ENCODE results near the gene LRRC74A.

LRRC74A gene

DNA sequence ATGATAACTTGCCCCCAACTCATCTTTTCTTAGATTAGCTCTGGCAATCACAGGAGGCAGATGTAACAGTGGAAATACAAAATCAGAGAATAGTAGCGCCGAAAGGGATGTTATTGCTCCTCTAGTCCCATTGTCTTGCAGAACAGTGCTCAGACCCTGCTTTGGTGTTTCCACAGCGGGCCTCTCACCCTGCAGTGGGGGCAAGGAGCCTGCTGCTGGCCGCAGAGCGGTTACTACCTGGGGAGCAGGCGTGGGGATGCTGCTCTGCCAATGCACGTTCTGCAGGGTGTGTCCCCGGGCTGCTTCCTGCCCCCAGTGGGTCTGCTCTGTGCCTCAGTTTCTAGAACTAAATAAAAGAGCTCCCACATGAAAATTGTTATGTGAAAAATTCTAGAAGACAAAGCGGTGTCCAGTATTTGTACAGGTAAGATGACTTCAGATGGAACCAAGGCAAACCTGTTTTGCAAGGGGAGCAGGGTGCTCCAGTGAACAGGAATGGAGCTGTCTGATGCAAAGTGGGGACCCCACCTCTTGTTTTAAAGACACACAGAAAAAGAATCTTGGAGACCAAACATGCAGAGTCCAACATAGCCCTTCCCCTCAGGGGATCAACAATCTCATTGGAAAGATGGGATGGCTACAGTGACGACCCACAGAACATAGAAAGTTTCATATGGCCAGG is 35.5 kb downstream of the LRRC74A start:
- Histone ChIP-seq H3K18ac (ENCODE audit: low read length) (no peak overlapping the region), H3K4me2 (ENCODE audit: low read length) (no peak overlapping the region), H4K8ac (ENCODE audit: low read depth, low read length) (no peak overlapping the region), H4K5ac (ENCODE audit: low read length) (no peak overlapping the region), H3K79me2 (ENCODE audit: control insufficient read depth, insufficient read depth, low read length) (no peaks in the 10 kb centered on the region), H3K36me3 (ENCODE audit: control insufficient read depth, insufficient read depth, low read length) (no peaks in the 10 kb centered on the region), H3K27ac (ENCODE audit: low read depth, low read length) (no peak overlapping the region), H3K4ac (ENCODE audit: low read depth, low read length) (no peak overlapping the region), H3K79me1 (ENCODE audit: low read length) (no peaks in the 10 kb centered on the region), H3K4me1 (ENCODE audit: control insufficient read depth, low read depth, low read length) (no peaks in the 10 kb centered on the region), H2BK15ac (replicated peaks; ENCODE audit: low read depth) (no peak overlapping the region), H2BK5ac (ENCODE audit: low read length) (no peak overlapping the region), H2BK120ac (ENCODE audit: low read depth, low read length) (no peak overlapping the region), H3K23ac (ENCODE audit: low read length) (no peak overlapping the region), H3K27me3 (ENCODE audit: insufficient read depth, low read length, poor library complexity) (no peaks in the 10 kb centered on the region), H2AK5ac (ENCODE audit: low read length) (no peak overlapping the region), H3K9ac (ENCODE audit: low read length) (no peak overlapping the region), H3K4me3 (ENCODE audit: low read length) (no peak overlapping the region), H3K56ac (ENCODE audit: low read length) (no peak overlapping the region)
- DNase-seq: no peak
- no CpG with 5 or more reads among the region's 10 CpGs for WGBS (ENCODE audit: extremely low coverage, insufficient coverage, low lambda C conversion rate)

DNA sequence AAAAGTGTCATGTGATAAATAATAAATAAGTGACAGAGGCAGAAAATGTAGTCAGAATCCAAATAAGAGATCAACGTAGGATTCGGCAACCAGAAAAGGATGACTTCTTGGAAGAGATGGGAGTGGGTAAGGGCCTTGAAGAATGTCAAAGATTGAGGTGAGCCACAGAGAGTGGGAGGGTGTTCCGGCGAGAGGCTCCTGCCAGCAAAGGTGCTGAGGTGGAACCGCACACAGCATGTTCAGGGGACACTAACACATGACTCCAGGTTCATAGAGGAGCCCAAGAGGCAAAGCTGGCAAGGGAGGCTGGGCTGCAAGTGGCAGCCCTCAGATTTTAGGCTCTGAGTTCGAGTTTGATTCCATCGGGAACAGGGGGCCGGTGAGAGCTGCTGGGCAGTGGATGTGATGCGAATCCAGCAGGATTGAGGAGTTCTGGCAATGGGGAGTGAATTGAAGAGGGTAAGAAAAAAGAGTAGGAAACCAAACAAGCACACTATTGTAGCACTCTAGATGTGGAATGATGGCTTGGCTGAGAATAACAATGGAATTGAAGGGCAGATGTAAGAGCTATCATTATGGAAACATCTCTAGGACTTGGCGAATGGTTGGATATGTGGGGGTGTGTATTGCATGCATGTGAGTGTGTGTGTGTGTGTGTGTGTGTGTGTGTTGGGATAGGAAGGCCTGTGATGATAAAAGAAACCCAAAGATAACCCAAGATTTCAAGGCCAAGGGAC is 36.5 kb downstream of the LRRC74A start:
- H2AK5ac ChIP-seq (ENCODE audit: low read length): no peak overlapping the region
- H3K36me3 ChIP-seq (ENCODE audit: control insufficient read depth, insufficient read depth, low read length): no peaks in the 10 kb centered on the region
- H4K5ac ChIP-seq (ENCODE audit: low read length): no peak overlapping the region
- no peak overlapping the region for H2BK120ac ChIP-seq (ENCODE audit: low read depth, low read length)
- no peak overlapping the region for H4K8ac ChIP-seq (ENCODE audit: low read depth, low read length)
- H3K79me1 ChIP-seq (ENCODE audit: low read length): no peaks in the 10 kb centered on the region
- no peak overlapping the region for H2BK15ac ChIP-seq (replicated peaks; ENCODE audit: low read depth)
- no CpG with 5 or more reads among the region's 10 CpGs for WGBS (ENCODE audit: extremely low coverage, insufficient coverage, low lambda C conversion rate)
- H3K4ac ChIP-seq (ENCODE audit: low read depth, low read length): no peak overlapping the region
- DNase-seq: no peak
- no peak overlapping the region for H3K56ac ChIP-seq (ENCODE audit: low read length)
- no peak overlapping the region for H2BK5ac ChIP-seq (ENCODE audit: low read length)
- no peak overlapping the region for H3K27ac ChIP-seq (ENCODE audit: low read depth, low read length)
- no peak overlapping the region for H3K4me2 ChIP-seq (ENCODE audit: low read length)
- H3K4me3 ChIP-seq (ENCODE audit: low read length): no peak overlapping the region
- H3K4me1 ChIP-seq (ENCODE audit: control insufficient read depth, low read depth, low read length): no peaks in the 10 kb centered on the region
- H3K23ac ChIP-seq (ENCODE audit: low read length): no peak overlapping the region
- no peaks in the 10 kb centered on the region for H3K79me2 ChIP-seq (ENCODE audit: control insufficient read depth, insufficient read depth, low read length)
- no peaks in the 10 kb centered on the region for H3K27me3 ChIP-seq (ENCODE audit: insufficient read depth, low read length, poor library complexity)
- H3K18ac ChIP-seq (ENCODE audit: low read length): no peak overlapping the region
- no peak overlapping the region for H3K9ac ChIP-seq (ENCODE audit: low read length)

- Histone ChIP-seq H3K4ac (ENCODE audit: low read depth, low read length) (no peak overlapping the region), H3K27me3 (ENCODE audit: insufficient read depth, low read length, poor library complexity) (no peaks in the 10 kb centered on the region), H3K56ac (ENCODE audit: low read length) (peak overlapping the region; percentile 17), H3K23ac (ENCODE audit: low read length) (no peak overlapping the region), H3K4me1 (ENCODE audit: control insufficient read depth, low read depth, low read length) (no peaks in the 10 kb centered on the region), H3K27ac (ENCODE audit: low read depth, low read length) (no peak overlapping the region), H3K36me3 (ENCODE audit: control insufficient read depth, insufficient read depth, low read length) (no peaks in the 10 kb centered on the region), H3K9ac (ENCODE audit: low read length) (no peak overlapping the region), H3K4me3 (ENCODE audit: low read length) (no peak overlapping the region), H3K4me2 (ENCODE audit: low read length) (no peak overlapping the region), H2BK5ac (ENCODE audit: low read length) (no peak overlapping the region), H3K79me1 (ENCODE audit: low read length) (no peaks in the 10 kb centered on the region), H2AK5ac (ENCODE audit: low read length) (no peak overlapping the region), H4K8ac (ENCODE audit: low read depth, low read length) (no peak overlapping the region), H3K18ac (ENCODE audit: low read length) (no peak overlapping the region), H2BK15ac (replicated peaks; ENCODE audit: low read depth) (no peak overlapping the region), H2BK120ac (ENCODE audit: low read depth, low read length) (no peak overlapping the region), H3K79me2 (ENCODE audit: control insufficient read depth, insufficient read depth, low read length) (no peaks in the 10 kb centered on the region), H4K5ac (ENCODE audit: low read length) (no peak overlapping the region)
- DNase-seq: no peak
- no CpG with 5 or more reads among the region's 15 CpGs for WGBS (ENCODE audit: extremely low coverage, insufficient coverage, low lambda C conversion rate)
These were observed 37.7 kb downstream of the LRRC74A start for GRCh38 chr14:76863724-76864407.

- no peaks in the 10 kb centered on the region for H3K36me3 ChIP-seq (ENCODE audit: control insufficient read depth, insufficient read depth, low read length)
- H2BK120ac ChIP-seq (ENCODE audit: low read depth, low read length): no peak overlapping the region
- no peak overlapping the region for H2BK5ac ChIP-seq (ENCODE audit: low read length)
- no peak overlapping the region for H3K27ac ChIP-seq (ENCODE audit: low read depth, low read length)
- H3K56ac ChIP-seq (ENCODE audit: low read length): no peak overlapping the region
- no peak overlapping the region for H4K8ac ChIP-seq (ENCODE audit: low read depth, low read length)
- no peak overlapping the region for H3K23ac ChIP-seq (ENCODE audit: low read length)
- DNase-seq: no peak
- H3K4me1 ChIP-seq (ENCODE audit: control insufficient read depth, low read depth, low read length): no peaks in the 10 kb centered on the region
- no peak overlapping the region for H2BK15ac ChIP-seq (replicated peaks; ENCODE audit: low read depth)
- no peak overlapping the region for H3K4me2 ChIP-seq (ENCODE audit: low read length)
- H4K5ac ChIP-seq (ENCODE audit: low read length): no peak overlapping the region
- no peaks in the 10 kb centered on the region for H3K79me1 ChIP-seq (ENCODE audit: low read length)
- no peak overlapping the region for H3K4me3 ChIP-seq (ENCODE audit: low read length)
- no peak overlapping the region for H3K18ac ChIP-seq (ENCODE audit: low read length)
- H3K9ac ChIP-seq (ENCODE audit: low read length): no peak overlapping the region
- H2AK5ac ChIP-seq (ENCODE audit: low read length): no peak overlapping the region
- no peaks in the 10 kb centered on the region for H3K27me3 ChIP-seq (ENCODE audit: insufficient read depth, low read length, poor library complexity)
- no peaks in the 10 kb centered on the region for H3K79me2 ChIP-seq (ENCODE audit: control insufficient read depth, insufficient read depth, low read length)
- no peak overlapping the region for H3K4ac ChIP-seq (ENCODE audit: low read depth, low read length)
- no CpG with 5 or more reads among the region's 9 CpGs for WGBS (ENCODE audit: extremely low coverage, insufficient coverage, low lambda C conversion rate)
These were observed 40.2 kb downstream of the LRRC74A start for GRCh38 chr14:76866456-76866855.

- no peak for DNase-seq
- H4K8ac ChIP-seq (ENCODE audit: low read depth, low read length): no peak overlapping the region
- no peaks in the 10 kb centered on the region for H3K4me1 ChIP-seq (ENCODE audit: control insufficient read depth, low read depth, low read length)
- no peak overlapping the region for H3K56ac ChIP-seq (ENCODE audit: low read length)
- WGBS (ENCODE audit: extremely low coverage, insufficient coverage, low lambda C conversion rate): no CpG with 5 or more reads among the region's 25 CpGs
- H4K5ac ChIP-seq (ENCODE audit: low read length): no peak overlapping the region
- no peak overlapping the region for H2BK15ac ChIP-seq (replicated peaks; ENCODE audit: low read depth)
- H3K36me3 ChIP-seq (ENCODE audit: control insufficient read depth, insufficient read depth, low read length): no peaks in the 10 kb centered on the region
- H3K18ac ChIP-seq (ENCODE audit: low read length): no peak overlapping the region
- no peaks in the 10 kb centered on the region for H3K79me2 ChIP-seq (ENCODE audit: control insufficient read depth, insufficient read depth, low read length)
- H3K23ac ChIP-seq (ENCODE audit: low read length): no peak overlapping the region
- H3K27me3 ChIP-seq (ENCODE audit: insufficient read depth, low read length, poor library complexity): no peaks in the 10 kb centered on the region
- H2AK5ac ChIP-seq (ENCODE audit: low read length): no peak overlapping the region
- H3K27ac ChIP-seq (ENCODE audit: low read depth, low read length): no peak overlapping the region
- H2BK120ac ChIP-seq (ENCODE audit: low read depth, low read length): no peak overlapping the region
- H3K4me3 ChIP-seq (ENCODE audit: low read length): no peak overlapping the region
- H3K4me2 ChIP-seq (ENCODE audit: low read length): no peak overlapping the region
- no peak overlapping the region for H2BK5ac ChIP-seq (ENCODE audit: low read length)
- H3K4ac ChIP-seq (ENCODE audit: low read depth, low read length): no peak overlapping the region
- no peaks in the 10 kb centered on the region for H3K79me1 ChIP-seq (ENCODE audit: low read length)
- no peak overlapping the region for H3K9ac ChIP-seq (ENCODE audit: low read length)
These were observed 41.6 kb downstream of the LRRC74A start for GRCh38 chr14:76867516-76868453.
